H1 (cell line): ENCODE data around the gene SERPINB8. TPM values are rescaled to one million over a fixed set of nuclear protein-coding genes. Genes with fewer than 3 reads are reported as not detected.

Experiments
- CTCF ChIA-PET: fragments of 300-600 bp; sonication (Branson Sonifier 250); formaldehyde crosslinking; loops from one replicate; lab custom pipeline; 2021; ENCODE audit not compliant: partially characterized antibody; lab: Charles Lee
- POLR2A ChIA-PET: fragments of 300-600 bp; sonication (Branson Sonifier 250); formaldehyde crosslinking; loops from one replicate; lab custom pipeline; 2021; ENCODE audit warnings: inconsistent platforms; ENCODE audit not compliant: partially characterized antibody; lab: Charles Lee
- DNase-seq, 2 experiments: peaks; one replicate each; pipeline versions ENCODE4 v3.0.0 to v3.0.0-alpha.2; 2010 to 2022; ENCODE audit warnings: low spot score in 2 of 2, low read depth in 1 of 2, mixed read lengths in 1 of 2
- FAIRE-seq: peaks from 2 replicates; lab custom pipeline; 2011; peaks lifted over from hg19 to GRCh38; lab: Jason Lieb, UNC
- H2AFZ ChIP-seq: 2 replicates; pipeline ENCODE4 v1.8.1; 2012; ENCODE audit warnings: low read length, inconsistent platforms
- H2AK5ac ChIP-seq: 2 replicates; pipeline ENCODE4 v1.6.1; 2013; ENCODE audit warnings: low read depth, low read length
- H2BK120ac ChIP-seq: replicated peaks from 2 replicates; pipeline ENCODE3; 2013; ENCODE audit warnings: low read depth, low read length, inconsistent platforms
- H2BK12ac ChIP-seq: 2 replicates; pipeline ENCODE4 v1.6.1; 2013; ENCODE audit warnings: low read depth, low read length
- H2BK15ac ChIP-seq: 2 replicates; pipeline ENCODE4 v1.6.1; 2013; ENCODE audit warnings: low read length
- H2BK20ac ChIP-seq: 2 replicates; pipeline ENCODE4 v1.6.1; 2013; ENCODE audit warnings: low read length
- H2BK5ac ChIP-seq: 2 replicates; pipeline ENCODE4 v1.6.1; 2013; ENCODE audit warnings: low read depth, low read length
- H3K14ac ChIP-seq: 2 replicates; pipeline ENCODE4 v1.6.1; 2013; ENCODE audit warnings: inconsistent platforms; ENCODE audit not compliant: insufficient read length
- H3K18ac ChIP-seq: 2 replicates; pipeline ENCODE4 v1.6.1; 2013; ENCODE audit warnings: low read length; ENCODE audit errors: extremely low read depth
- H3K23ac ChIP-seq: 2 replicates; pipeline ENCODE4 v1.6.1; 2013; ENCODE audit warnings: inconsistent platforms; ENCODE audit not compliant: insufficient read length
- H3K23me2 ChIP-seq: 2 replicates; pipeline ENCODE4 v1.6.1; 2013; ENCODE audit warnings: low read depth, low read length
- H3K27ac ChIP-seq: 2 replicates; pipeline ENCODE4 v1.6.1; 2011; ENCODE audit warnings: low read depth, low read length, inconsistent platforms
- H3K27me3 ChIP-seq, 4 experiments: replicated peaks in 1 of 4; 1 replicate in 1 of 4; 2 replicates in 3 of 4; pipeline versions ENCODE4 v1.6.1 to v1.8.1; 2011 to 2013; ENCODE audit warnings: low read length in 3 of 4, mild to moderate bottlenecking in 3 of 4, inconsistent platforms in 2 of 4, mixed read lengths in 2 of 4, moderate library complexity in 1 of 4; ENCODE audit not compliant: control insufficient read depth in 3 of 4, insufficient read depth in 3 of 4; ENCODE audit errors: extremely low read depth in 1 of 4
- H3K36me3 ChIP-seq, 4 experiments: 2 replicates each; pipeline versions ENCODE4 v1.6.1 to v1.8.1; 2011 to 2013; ENCODE audit warnings: mild to moderate bottlenecking in 4 of 4, low read length in 3 of 4, moderate library complexity in 2 of 4, control low read depth in 1 of 4, inconsistent platforms in 1 of 4; ENCODE audit not compliant: insufficient read depth in 4 of 4, control insufficient read depth in 2 of 4
- H3K4ac ChIP-seq: replicated peaks from 2 replicates; pipeline ENCODE3; 2013; ENCODE audit warnings: low read length, low read depth, mixed read lengths, inconsistent platforms; ENCODE audit not compliant: insufficient read length
- H3K4me1 ChIP-seq, 4 experiments: replicated peaks in 1 of 4; 1 replicate in 1 of 4; 2 replicates in 3 of 4; pipeline versions ENCODE4 v1.6.1 to v1.8.1; 2011 to 2013; ENCODE audit warnings: low read length in 3 of 4, inconsistent platforms in 2 of 4, mixed read lengths in 1 of 4; ENCODE audit not compliant: insufficient read depth in 4 of 4, control insufficient read depth in 3 of 4
- H3K4me2 ChIP-seq, 2 experiments: 2 replicates each; pipeline versions ENCODE4 v1.6.1 to v1.8.1; 2011 to 2013; ENCODE audit warnings: low read depth in 2 of 2, low read length in 2 of 2, control low read depth in 1 of 2, inconsistent platforms in 1 of 2, mild to moderate bottlenecking in 1 of 2; ENCODE audit not compliant: insufficient read depth in 1 of 2
- H3K4me3 ChIP-seq, 4 experiments: fragments of 200-600, 300-600 bp in 1 of 4; sonication (generic), shearing (Covaris generic), sonication (Bioruptor Twin) in 1 of 4; 2 replicates each; pipeline versions ENCODE4 v1.5.1 to v1.8.1; 2011 to 2016; ENCODE audit warnings: low read length in 4 of 4, low read depth in 3 of 4, control low read depth in 2 of 4, inconsistent platforms in 2 of 4, mild to moderate bottlenecking in 2 of 4, mixed read lengths in 1 of 4, moderate library complexity in 1 of 4; ENCODE audit not compliant: insufficient read depth in 2 of 4; ENCODE audit errors: extremely low read depth in 1 of 4
- H3K56ac ChIP-seq: replicated peaks from 2 replicates; pipeline ENCODE3; 2013; ENCODE audit warnings: low read depth, mild to moderate bottlenecking, mixed read lengths, low read length, inconsistent platforms; ENCODE audit not compliant: insufficient read length
- H3K79me1 ChIP-seq: 2 replicates; pipeline ENCODE4 v1.6.1; 2013; ENCODE audit warnings: low read depth, low read length, control low read depth
- H3K79me2 ChIP-seq, 2 experiments: 2 replicates each; pipeline versions ENCODE4 v1.6.1 to v1.8.1; 2012 to 2013; ENCODE audit warnings: low read length in 2 of 2, mild to moderate bottlenecking in 2 of 2, inconsistent platforms in 1 of 2; ENCODE audit not compliant: insufficient read depth in 2 of 2, control insufficient read depth in 1 of 2
- H3K9ac ChIP-seq, 4 experiments: replicated peaks in 1 of 4; 1 replicate in 1 of 4; 2 replicates in 3 of 4; pipeline versions ENCODE4 v1.6.1 to v1.8.1; 2011 to 2013; ENCODE audit warnings: low read depth in 3 of 4, low read length in 3 of 4, control low read depth in 2 of 4, mild to moderate bottlenecking in 2 of 4, moderate library complexity in 2 of 4, inconsistent platforms in 1 of 4; ENCODE audit errors: extremely low read depth in 1 of 4
- H3K9me3 ChIP-seq, 2 experiments: 2 replicates each; pipeline versions ENCODE4 v1.6.1 to v1.8.1; 2012 to 2013; ENCODE audit warnings: mild to moderate bottlenecking in 2 of 2, moderate library complexity in 2 of 2, control low read depth in 1 of 2, inconsistent platforms in 1 of 2, low read depth in 1 of 2, low read length in 1 of 2, mixed read lengths in 1 of 2; ENCODE audit not compliant: insufficient read depth in 2 of 2
- H4K20me1 ChIP-seq, 2 experiments: replicated peaks in 1 of 2; 2 replicates each; pipeline versions ENCODE3 to v1.8.1; 2011 to 2013; ENCODE audit warnings: inconsistent platforms in 2 of 2, low read length in 2 of 2, mild to moderate bottlenecking in 1 of 2; ENCODE audit not compliant: insufficient read depth in 2 of 2, control insufficient read depth in 1 of 2
- H4K5ac ChIP-seq: 2 replicates; pipeline ENCODE4 v1.6.1; 2013; ENCODE audit warnings: low read length, low read depth, mixed read lengths, inconsistent platforms; ENCODE audit not compliant: insufficient read length
- H4K8ac ChIP-seq: 2 replicates; pipeline ENCODE4 v1.8.0; 2013; ENCODE audit warnings: mild to moderate bottlenecking, moderate library complexity, low read length, inconsistent platforms; ENCODE audit not compliant: insufficient read depth; ENCODE audit errors: extremely low read depth
- H4K91ac ChIP-seq: replicated peaks from 2 replicates; pipeline ENCODE3; 2013; ENCODE audit warnings: low read length, mixed read lengths, inconsistent platforms; ENCODE audit not compliant: insufficient read length
- CBX8 ChIP-seq: fragments of 300-800, 300-1000 bp; sonication (generic); IDR thresholded peaks from 2 replicates; pipeline ENCODE4 v1.7.1; 2016; ENCODE audit warnings: low read depth, low read length, borderline replicate concordance
- EZH2 ChIP-seq: fragments of 200-600 bp; sonication (generic); IDR thresholded peaks from 2 replicates; pipeline ENCODE4 v1.7.1; 2012; ENCODE audit warnings: low read depth, mild to moderate bottlenecking, moderate library complexity, low read length, inconsistent platforms; ENCODE audit not compliant: severe bottlenecking
- JUND ChIP-seq: IDR thresholded peaks from 2 replicates; pipeline ENCODE4 v1.6.1; 2011; ENCODE audit warnings: mild to moderate bottlenecking, improper control_type of control experiment, low read length
- WGBS, 2 experiments: shearing (Covaris generic) in 1 of 2; methylation state at CpG; one replicate each; pipeline versions ENCODE4 v1.1.6 to v1.1.7; 2013 to 2015; ENCODE audit warnings: low lambda C conversion rate in 2 of 2, mixed read lengths in 2 of 2, inconsistent platforms in 1 of 2, low coverage in 1 of 2, missing lambda C conversion rate in 1 of 2; ENCODE audit not compliant: insufficient replicate concordance in 2 of 2, insufficient coverage in 1 of 2, insufficient read length in 1 of 2; ENCODE audit errors: extremely low coverage in 1 of 2, missing lambda C conversion rate in 1 of 2; 5-methylcytosine and 5-hydroxymethylcytosine counted together
- polyA plus RNA-seq, 7 experiments: library from polyadenylated mRNA; depleted of rRNA in 3 of 7; stranded (reverse) in 5 of 7; unstranded in 2 of 7; fragments of >200 nt in 5 of 7; fragments of 200-250 nt in 2 of 7; gene quantifications; 1 replicate in 5 of 7; 2 replicates in 1 of 7; 4 replicates in 1 of 7; pipeline versions ENCODE4 v1.2.1 to v1.2.3, GENCODE V29; 2011 to 2013; ENCODE audit warnings: missing spikeins in 2 of 7, mixed read lengths in 2 of 7
- total RNA-seq: library from RNA; stranded (reverse); fragmentation: NEBNext Ultra II Directional; extraction: Animal tissue kit (Norgen Biotek cat#: 25700); gene quantifications from 2 replicates; pipeline ENCODE4 v1.2.1, GENCODE V29; 2021

The SERPINB8 gene
- total and polyA plus RNA-seq, 2 of the 8 experiments (the other 6 are each of a cell fraction or from before 2014, with no cell fraction given), result 0.42 to 1.2 TPM

- POLR2A ChIA-PET, result no interaction called here
- peaks cover 0 to 2% of the 10 kb centered on the region in 2 experiments for H4K20me1 ChIP-seq
- H3K18ac ChIP-seq, result no peak overlapping the region
- H3K9me3 ChIP-seq, result no peaks in the 10 kb centered on the region
- H2BK20ac ChIP-seq, result no peak overlapping the region
- no peak overlapping the region for H4K91ac ChIP-seq
- no peaks in the 10 kb centered on the region for H3K36me3 ChIP-seq
- H3K79me1 ChIP-seq, result no peaks in the 10 kb centered on the region
- no peak overlapping the region; a peak in 1 of 7 replicates for H3K9ac ChIP-seq
- FAIRE-seq (no peak), DNase-seq (no peak)
- no peak overlapping the region for H3K14ac ChIP-seq
- H3K4me3 ChIP-seq, result no peak overlapping the region
- no peak overlapping the region for H3K23ac ChIP-seq
- no peak overlapping the region for H3K27ac ChIP-seq
- H3K4me1 ChIP-seq, result no peaks in the 10 kb centered on the region; a peak in 1 of 7 replicates
- peaks cover 2% of the 10 kb centered on the region for H3K23me2 ChIP-seq
- no peak overlapping the region for H2AK5ac ChIP-seq
- no peak overlapping the region for H3K56ac ChIP-seq
- H2AFZ ChIP-seq, result no peak overlapping the region
- no peak overlapping the region for H2BK15ac ChIP-seq
- H2BK12ac ChIP-seq, result no peak overlapping the region
- no peaks in the 10 kb centered on the region for H3K79me2 ChIP-seq
- H3K27me3 ChIP-seq, result no peaks in the 10 kb centered on the region; a peak in 1 of 7 replicates
- no peak overlapping the region for H2BK120ac ChIP-seq
- CTCF ChIA-PET, result interaction anchor here (1.2 to 6.7 kb wide), 4 partner anchors 10 to 295 kb away, joined by 3 to 59 read pairs (median 34); no protein-coding TSS in a partner anchor
- no peak overlapping the region for H3K4ac ChIP-seq
- H4K5ac ChIP-seq, result no peak overlapping the region
- no peak overlapping the region for H3K4me2 ChIP-seq
- WGBS, 2 experiments, result 89% methylated on average over 5 of the region's 5 CpGs; no CpG with 5 or more reads in 1 of the 2 experiments
- H4K8ac ChIP-seq, result no peak overlapping the region
- no peak overlapping the region for H2BK5ac ChIP-seq
- TF ChIP-seq EZH2 (no peak), JUND (no peak), CBX8 (no peak)
These were observed 4.1 kb upstream of the SERPINB8 start for GRCh38 chr18:63965716-63966330.
